Heart left ventricle (tissue), 16 donors: ENCODE data around the gene TOPORS. TPM values are rescaled to one million over a fixed set of nuclear protein-coding genes. Genes with fewer than 3 reads are reported as not detected.

ENCODE experiments used
- ATAC-seq, 4 donors: fragments of 200-7000 bp; cut with Tn5 transposase; one replicate each; pipeline ENCODE4 v1.9.1; 2020 to 2022; ENCODE audit warnings: moderate library complexity in 4 of 4, mild to moderate bottlenecking in 3 of 4, moderate number of reproducible peaks in 1 of 4
- DNase-seq, 5 donors: peaks; one replicate each; pipeline ENCODE4 v3.0.0-alpha.2; 2020
- H3K27ac ChIP-seq, 12 donors: fragments of 200-600 bp; sonication (generic) in 4 of 12; one replicate each; pipeline versions ENCODE4 v1.5.0 to v1.8.0; 2016 to 2022; ENCODE audit warnings: mild to moderate bottlenecking in 2 of 12
- H3K27me3 ChIP-seq, 9 donors: fragments of 200-600 bp; sonication (generic) in 2 of 9; one replicate each; pipeline versions ENCODE4 v1.5.1 to v1.8.0; 2016 to 2022; ENCODE audit warnings: mild to moderate bottlenecking in 3 of 9
- H3K36me3 ChIP-seq, 9 donors: fragments of 200-600 bp; sonication (generic) in 2 of 9; one replicate each; pipeline versions ENCODE4 v1.5.0 to v1.8.0; 2018 to 2022; ENCODE audit warnings: mild to moderate bottlenecking in 2 of 9
- H3K4me1 ChIP-seq, 12 donors: fragments of 200-600 bp; sonication (generic) in 4 of 12; one replicate each; pipeline versions ENCODE4 v1.5.0 to v1.8.0; 2016 to 2022; ENCODE audit warnings: mild to moderate bottlenecking in 3 of 12
- H3K4me3 ChIP-seq, 12 donors: fragments of 200-600 bp; sonication (generic) in 4 of 12; one replicate each; pipeline versions ENCODE4 v1.5.0 to v1.8.0; 2017 to 2022; ENCODE audit warnings: mild to moderate bottlenecking in 9 of 12, moderate library complexity in 4 of 12
- H3K9me3 ChIP-seq, 12 donors: fragments of 200-600 bp; sonication (generic) in 4 of 12; one replicate each; pipeline versions ENCODE4 v1.5.0 to v1.8.0; 2016 to 2022; ENCODE audit warnings: mild to moderate bottlenecking in 1 of 12
- POLR2A ChIP-seq, 2 donors: fragments of 450-650 bp; IDR thresholded peaks; one replicate each; pipeline ENCODE4 v1.6.1; 2017; ENCODE audit warnings: antibody characterized with exemption in 2 of 2, mild to moderate bottlenecking in 2 of 2, moderate library complexity in 2 of 2
- WGBS, 4 donors: extraction: QIAGEN DNeasy Blood & Tissue Kit in 2 of 4; methylation state at CpG; one replicate each; pipeline versions ENCODE4 v1.1.5 to v1.1.7; 2013 to 2018; 5-methylcytosine and 5-hydroxymethylcytosine counted together
- intact Hi-C, 10 donors: fragments of 100-400 bp; cut with DNase I; formaldehyde crosslinking; loops; one replicate each; pipeline versions ENCODE4 v1.11.1 to v1.14.2; 2022
- polyA plus RNA-seq, 2 donors: library from polyadenylated mRNA; stranded (reverse); fragments of 200-250 nt; gene quantifications; one replicate each; pipeline ENCODE4 v1.2.3, GENCODE V29; 2013
- total RNA-seq, 9 donors: library from RNA; depleted of rRNA in 2 of 9; stranded (reverse); fragments of >200 nt in 2 of 9; fragmentation: NEBNext Ultra II Directional in 3 of 9; extraction: Animal tissue kit (Norgen Biotek cat#: 25700) in 3 of 9; gene quantifications; one replicate each; pipeline versions ENCODE4 v1.1.0 to v1.2.4, GENCODE V29; 2016 to 2023
- TF ChIP-seq, protein P1 (sequence below), 12 donors: fragments of 200-600 bp; sonication (generic) in 4 of 12; IDR thresholded peaks; one replicate each; pipeline versions ENCODE4 v1.5.0 to v1.8.0; 2018 to 2022; ENCODE audit warnings: antibody characterized with exemption in 12 of 12, mild to moderate bottlenecking in 5 of 12
- donor health status: ischemic (EF 13 %, LVEDD 7.1; RV severe dilation, severe dysfunction).
- donor health status: healthy with polysubstance abuse.
- donor health status: DM: no; HTN: yes; CAD: no.
- donor health status: DM: no; HTN: no; CAD: no.
- donor health status: ischemic (EF 25% LVEDD 6.9; RV normal size, moderate dysfunction).
- donor health status: ischemic (EF 25% LVEDD 5.7; RV mildly dilated, moderate dysfunction).
- donor health status: healthy.
- donor health status: DM: yes; HTN: yes; CAD: no.
- donor health status: ischemic (EF 35%, LVEDD 5.7; RV mildly dilated, moderate dysfunction).
- donor health status: nonischemic (EF 11% LVEDD 7.7; RV severe dilation, severe dysfunction).
- donor health status: DM: yes; HTN: yes; CAD: no.
- donor health status: PGD.
- donor health status: ischemic (EF 29% LVEDD 5.4; RV normal size, mild dysfunction).
- donor health status: nonischemic (EF 23%, LVEDD 6.1; RV moderate dilation, normal function).

The TOPORS gene
- total and polyA plus RNA-seq, 11 donors = 4.1 to 11.1 (median 9.4) TPM

DNA sequence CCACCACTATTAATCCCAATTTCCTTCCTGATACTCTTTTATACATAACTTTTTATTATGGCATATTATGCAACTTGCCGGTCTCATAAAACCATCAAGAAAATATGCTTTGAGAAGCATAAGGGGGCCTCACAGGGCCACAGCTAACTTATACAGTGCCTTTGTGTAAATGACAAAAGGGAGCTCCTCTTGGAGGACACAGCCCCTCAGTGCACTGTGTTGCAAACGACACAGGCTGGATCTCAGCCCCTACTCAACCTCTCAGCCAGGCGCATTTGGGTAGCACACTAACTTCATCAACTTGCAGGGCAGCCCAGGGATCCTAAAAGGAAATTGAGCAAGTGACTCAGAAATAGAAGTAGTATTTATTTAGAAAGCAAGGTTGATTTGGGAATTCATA is 61.8 kb downstream of the TOPORS start:
- H3K9me3 ChIP-seq = no peaks in the 10 kb centered on the region
- no peak for DNase-seq
- ATAC-seq = no peak
- 77 to 83% (median 80%) methylated on average over 3 of the region's 3 CpGs for WGBS, 4 donors
- no peak overlapping the region for H3K4me3 ChIP-seq
- H3K36me3 ChIP-seq = peaks cover 0 to 99% (median 79%) of the 10 kb centered on the region in 9 donors
- intact Hi-C loops = loop anchor here in 1 of 10 donors (5.0 kb wide), 1 partner anchor 33 kb away; no protein-coding TSS in a partner anchor
- no peaks in the 10 kb centered on the region for H3K27me3 ChIP-seq
- no peak for TF ChIP-seq POLR2A (IDR thresholded peaks at IDR 0.05)
- TF ChIP-seq, protein P1, sequence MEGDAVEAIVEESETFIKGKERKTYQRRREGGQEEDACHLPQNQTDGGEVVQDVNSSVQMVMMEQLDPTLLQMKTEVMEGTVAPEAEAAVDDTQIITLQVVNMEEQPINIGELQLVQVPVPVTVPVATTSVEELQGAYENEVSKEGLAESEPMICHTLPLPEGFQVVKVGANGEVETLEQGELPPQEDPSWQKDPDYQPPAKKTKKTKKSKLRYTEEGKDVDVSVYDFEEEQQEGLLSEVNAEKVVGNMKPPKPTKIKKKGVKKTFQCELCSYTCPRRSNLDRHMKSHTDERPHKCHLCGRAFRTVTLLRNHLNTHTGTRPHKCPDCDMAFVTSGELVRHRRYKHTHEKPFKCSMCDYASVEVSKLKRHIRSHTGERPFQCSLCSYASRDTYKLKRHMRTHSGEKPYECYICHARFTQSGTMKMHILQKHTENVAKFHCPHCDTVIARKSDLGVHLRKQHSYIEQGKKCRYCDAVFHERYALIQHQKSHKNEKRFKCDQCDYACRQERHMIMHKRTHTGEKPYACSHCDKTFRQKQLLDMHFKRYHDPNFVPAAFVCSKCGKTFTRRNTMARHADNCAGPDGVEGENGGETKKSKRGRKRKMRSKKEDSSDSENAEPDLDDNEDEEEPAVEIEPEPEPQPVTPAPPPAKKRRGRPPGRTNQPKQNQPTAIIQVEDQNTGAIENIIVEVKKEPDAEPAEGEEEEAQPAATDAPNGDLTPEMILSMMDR (IDR thresholded peaks at IDR 0.05) = no peak
- no peak overlapping the region for H3K27ac ChIP-seq
- no peaks in the 10 kb centered on the region for H3K4me1 ChIP-seq

Other genes with a start within 250 kb of the TOPORS start
- 10 to 100 TPM; 44.5 to 68.3 (median 63.3) TPM for gene ACO1, start 167.9 kb downstream of the TOPORS start, total RNA-seq
- gene ACO1, start 167.9 kb downstream of the TOPORS start, polyA plus RNA-seq = 10 to 100 TPM; 17.6 to 36.3 TPM
- gene RIGI, start 26.4 kb downstream of the TOPORS start, total RNA-seq = 10 to 100 TPM in 1 of 9 donors, 1 to 10 TPM in 8; 2.0 to 18.5 (median 4.4) TPM
- 1 to 10 TPM; 1.8 to 1.9 TPM for gene RIGI, start 26.4 kb downstream of the TOPORS start, polyA plus RNA-seq
- gene SMIM27, start 259 bp downstream of the TOPORS start, total RNA-seq = 10 to 100 TPM in 7 of 9 donors, 1 to 10 TPM in 2; 4.1 to 26.5 (median 15.1) TPM
- 1 to 10 TPM; 4.8 TPM for gene SMIM27, start 259 bp downstream of the TOPORS start, polyA plus RNA-seq
- 100 to 1,000 TPM in 7 of 9 donors, 10 to 100 TPM in 2; 74.6 to 209 (median 125) TPM for gene NDUFB6, start 20.6 kb upstream of the TOPORS start, total RNA-seq
- gene NDUFB6, start 20.6 kb upstream of the TOPORS start, polyA plus RNA-seq = 100 to 1,000 TPM in 1 of 2 donors, 10 to 100 TPM in 1; 89.2 to 149 TPM
- gene TAF1L, start 83.1 kb upstream of the TOPORS start, total RNA-seq = under 1 TPM in 1 of 9 donors, not detected in 8; 0.07 TPM
- gene TAF1L, start 83.1 kb upstream of the TOPORS start, polyA plus RNA-seq = not detected
- gene TMEM215, start 231.0 kb upstream of the TOPORS start, total RNA-seq = not detected
- not detected for gene TMEM215, start 231.0 kb upstream of the TOPORS start, polyA plus RNA-seq